Measurements from ENCODE around the gene ASB15.

Gene ASB15

GRCh38 chr7:123600876-123601275 is 745 bp upstream of the ASB15 start:
- no peak for ATAC-seq
- no peak for TF ChIP-seq TSHZ2 (CRISPR knock-in tag; IDR thresholded peaks at IDR 0.05)
- TF ChIP-seq ZNF70 (CRISPR knock-in tag; IDR thresholded peaks at IDR 0.05), result no peak

GRCh38 chr7:123602648-123603047 is 1.0 kb downstream of the ASB15 start:
- no peak for TF ChIP-seq TOX (CRISPR knock-in tag; IDR thresholded peaks at IDR 0.05; ENCODE audit: borderline replicate concordance)
- TF ChIP-seq OSR1 (CRISPR knock-in tag; IDR thresholded peaks at IDR 0.05), result no peak
- no peak for TF ChIP-seq CREB5 (CRISPR knock-in tag; IDR thresholded peaks at IDR 0.05; ENCODE audit: low read depth)
- TF ChIP-seq ZNF8 (CRISPR knock-in tag; IDR thresholded peaks at IDR 0.05), result no peak
- no peak for TF ChIP-seq ZFP3 (CRISPR knock-in tag; IDR thresholded peaks at IDR 0.05)
- no peak for TF ChIP-seq SNAI2 (CRISPR knock-in tag; IDR thresholded peaks at IDR 0.05)
- no peak for TF ChIP-seq ZNF70 (CRISPR knock-in tag; IDR thresholded peaks at IDR 0.05)
- no peak for TF ChIP-seq TSHZ2 (CRISPR knock-in tag; IDR thresholded peaks at IDR 0.05)
- no peak for TF ChIP-seq ARNTL (CRISPR knock-in tag; IDR thresholded peaks at IDR 0.05; ENCODE audit: borderline replicate concordance, low read depth)
- TF ChIP-seq ESRRG (CRISPR knock-in tag; IDR thresholded peaks at IDR 0.05), result no peak
- no peak for TF ChIP-seq TCF4 (CRISPR knock-in tag; IDR thresholded peaks at IDR 0.05; ENCODE audit: borderline replicate concordance)
- no peak for TF ChIP-seq CSRNP3 (CRISPR knock-in tag; IDR thresholded peaks at IDR 0.05)
- TF ChIP-seq PATZ1 (CRISPR knock-in tag; IDR thresholded peaks at IDR 0.05; ENCODE audit: borderline replicate concordance), result no peak
- no peak for TF ChIP-seq ISL1 (CRISPR knock-in tag; IDR thresholded peaks at IDR 0.05)
- TF ChIP-seq PPARA (CRISPR knock-in tag; IDR thresholded peaks at IDR 0.05; ENCODE audit: borderline replicate concordance), result no peak
- no peak for ATAC-seq

GRCh38 chr7:123604739-123605138 is 3.1 kb downstream of the ASB15 start:
- ATAC-seq, result no peak
- no peak for TF ChIP-seq ZFP3 (CRISPR knock-in tag; IDR thresholded peaks at IDR 0.05)
- no peak for TF ChIP-seq TCF4 (CRISPR knock-in tag; IDR thresholded peaks at IDR 0.05; ENCODE audit: borderline replicate concordance)
- TF ChIP-seq BACH2 (CRISPR knock-in tag; IDR thresholded peaks at IDR 0.05; ENCODE audit: borderline replicate concordance), result no peak
- TF ChIP-seq ARNTL (CRISPR knock-in tag; IDR thresholded peaks at IDR 0.05; ENCODE audit: borderline replicate concordance, low read depth), result no peak
- TF ChIP-seq ESRRG (CRISPR knock-in tag; IDR thresholded peaks at IDR 0.05), result no peak
- no peak; the same call in 1 of the 2 replicates for TF ChIP-seq ISL1 (CRISPR knock-in tag; IDR thresholded peaks at IDR 0.05)
- no peak for TF ChIP-seq ZC3H10 (CRISPR knock-in tag; IDR thresholded peaks at IDR 0.05)
- TF ChIP-seq GLIS3 (CRISPR knock-in tag; IDR thresholded peaks at IDR 0.05), result no peak
- TF ChIP-seq OSR1 (CRISPR knock-in tag; IDR thresholded peaks at IDR 0.05), result no peak
- no peak for TF ChIP-seq CSRNP3 (CRISPR knock-in tag; IDR thresholded peaks at IDR 0.05)
- no peak for TF ChIP-seq TOX (CRISPR knock-in tag; IDR thresholded peaks at IDR 0.05; ENCODE audit: borderline replicate concordance)
- TF ChIP-seq ZNF70 (CRISPR knock-in tag; IDR thresholded peaks at IDR 0.05), result no peak
- no peak for TF ChIP-seq ZFP30 (CRISPR knock-in tag; IDR thresholded peaks at IDR 0.05)
- TF ChIP-seq ZNF565 (CRISPR knock-in tag; conservative IDR thresholded peaks at IDR 0.05; ENCODE audit: low read depth), result no peak
- TF ChIP-seq POU6F1 (CRISPR knock-in tag; IDR thresholded peaks at IDR 0.05; ENCODE audit: borderline replicate concordance, low read depth), result no peak
- no peak for TF ChIP-seq SNAI2 (CRISPR knock-in tag; IDR thresholded peaks at IDR 0.05)
- no peak for TF ChIP-seq PPARA (CRISPR knock-in tag; IDR thresholded peaks at IDR 0.05; ENCODE audit: borderline replicate concordance)
- no peak for TF ChIP-seq RARB (CRISPR knock-in tag; IDR thresholded peaks at IDR 0.05)
